Measurements from ENCODE around the gene TEF. TPM values are rescaled to one million over a fixed set of nuclear protein-coding genes. Genes with fewer than 3 reads are reported as not detected.

The TEF gene
- total and polyA plus RNA-seq, 9 of the 15 experiments (the other 6 are each of a cell fraction or from before 2014, with no cell fraction given) = 0.04 to 3.1 (median 1.2) TPM

GRCh38 chr22:41367039-41367679 is 14.6 kb upstream of the TEF start:
- peak overlapping the region; percentile 38 to 89; a peak in 3 of 4 replicates for H3K9ac ChIP-seq (ENCODE audit: insufficient read depth in 1 of 2, low read depth in 2 of 2, low read length in 2 of 2)
- CTCF ChIA-PET (ENCODE audit: low intra/inter-chr PET ratio) = no interaction called here
- no peak for TF ChIP-seq MITF (IDR thresholded peaks at IDR 0.05)
- no peak for TF ChIP-seq MLLT1 (IDR thresholded peaks at IDR 0.05)
- no peak for TF ChIP-seq BMI1 (IDR thresholded peaks at IDR 0.05; ENCODE audit: low read length)
- no peak for TF ChIP-seq ZBED1 (IDR thresholded peaks at IDR 0.05)
- TF ChIP-seq ZBTB9 (CRISPR knock-in tag; IDR thresholded peaks at IDR 0.05) = no peak
- TF ChIP-seq THRAP3 (IDR thresholded peaks at IDR 0.05; ENCODE audit: borderline replicate concordance) = no peak
- 0 out of 2 replicates have a peak, but pooled peaks have one; percentile 23 for TF ChIP-seq SMARCE1 (IDR thresholded peaks at IDR 0.05)
- TF ChIP-seq GATAD2A (IDR thresholded peaks at IDR 0.05) = no peak
- TF ChIP-seq JUND (IDR thresholded peaks at IDR 0.05; ENCODE audit: borderline replicate concordance, low read depth, low read length) = 0 out of 2 replicates have a peak, but pooled peaks have one; percentile 8
- TF ChIP-seq JUND (tag; IDR thresholded peaks at IDR 0.05; ENCODE audit: borderline replicate concordance, low read depth, low read length) = peak; percentile 45; the same call in 1 of the 3 replicates
- TF ChIP-seq RCOR1 (IDR thresholded peaks at IDR 0.05; ENCODE audit: borderline replicate concordance in 1 of 2, low read depth in 2 of 2, low read length in 2 of 2) = no peak; a peak in 1 of 4 replicates
- TF ChIP-seq YBX1 (IDR thresholded peaks at IDR 0.05) = no peak

More at GRCh38 chr22:41367039-41367679, 14.6 kb upstream of the TEF start:
- peaks cover 15 to 38% of the 10 kb centered on the region in 2 experiments; a peak in 4 of 5 replicates for H3K4me1 ChIP-seq (replicated peaks in 1 of 2; ENCODE audit: control insufficient read depth in 2 of 2, insufficient read depth in 2 of 2, low read length in 2 of 2)
- 3% methylated on average over 17 of the region's 21 CpGs for WGBS (ENCODE audit: insufficient coverage, low coverage, missing lambda C conversion rate)
- intact Hi-C loops (cut with micrococcal nuclease) = no loop called here
- peak overlapping the region; percentile 90 for H2AFZ ChIP-seq (ENCODE audit: low read depth, low read length)
- in situ Hi-C loops (cut with MboI) = no loop called here
- DNase-seq (ENCODE audit: extremely low read depth in 1 of 4, low spot score in 3 of 4) = peak; percentile 93 to 96 (median 94)
- H3K27me3 ChIP-seq (ENCODE audit: control insufficient read depth in 2 of 2, insufficient read depth in 2 of 2, low read length in 2 of 2) = no peaks in the 10 kb centered on the region
- 0 out of 3 replicates have a peak overlapping the region, but pooled peaks have one; percentile 15 for H3K27ac ChIP-seq (ENCODE audit: extremely low read depth, low read depth, low read length)
- peak; percentile 97 for ATAC-seq
- no peaks in the 10 kb centered on the region for H3K36me3 ChIP-seq (ENCODE audit: control insufficient read depth, insufficient read depth, low read length)
- H3K79me2 ChIP-seq (ENCODE audit: control insufficient read depth, insufficient read depth, low read length) = no peaks in the 10 kb centered on the region
- peak overlapping the region; percentile 71 for H3K4me2 ChIP-seq (ENCODE audit: insufficient read depth, low read length)
- no TSS peak for BruUV-seq (replicated peaks)
- FAIRE-seq = peak; percentile 90
- no peaks in the 10 kb centered on the region for H3K9me1 ChIP-seq (ENCODE audit: control insufficient read depth, insufficient read depth, low read length)
- H3K4me3 ChIP-seq = peak overlapping the region; percentile 6; the same call in 1 of the 2 replicates
- H3K9me3 ChIP-seq (replicated peaks; ENCODE audit: control insufficient read depth, insufficient read depth, low read depth, low read length) = no peaks in the 10 kb centered on the region
- no peaks in the 10 kb centered on the region for H4K20me1 ChIP-seq (replicated peaks; ENCODE audit: control insufficient read depth, insufficient read depth, low read length)
- POLR2A ChIA-PET = interaction anchor here (0.6 to 1.7 kb wide), 5 partner anchors 9 to 93 kb away, joined by 3 to 9 read pairs (median 4); partner anchors contain the start of genes RANGAP1 and TEF
